NCI-H510A (cell line): ENCODE data around the gene EGFL7.

ENCODE experiments used
- DNase-seq: peaks from one replicate; lab custom pipeline; 2025; lab: John Stamatoyannopoulos, UW

Gene EGFL7

DNA sequence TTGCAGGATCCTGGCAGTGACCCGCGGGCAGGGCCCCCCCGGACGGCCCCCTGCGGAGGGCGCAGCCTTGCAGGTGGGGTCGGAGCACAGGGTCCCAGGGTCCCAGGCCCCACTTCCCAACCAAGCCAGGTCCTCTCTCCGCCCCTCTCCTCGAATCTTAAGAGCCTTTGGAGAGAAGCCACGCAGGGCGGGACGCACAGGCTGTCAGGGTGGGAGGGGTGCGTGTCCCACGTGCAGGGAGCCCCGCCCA, 18.4 kb upstream of the EGFL7 start:
- no peak for DNase-seq

DNA sequence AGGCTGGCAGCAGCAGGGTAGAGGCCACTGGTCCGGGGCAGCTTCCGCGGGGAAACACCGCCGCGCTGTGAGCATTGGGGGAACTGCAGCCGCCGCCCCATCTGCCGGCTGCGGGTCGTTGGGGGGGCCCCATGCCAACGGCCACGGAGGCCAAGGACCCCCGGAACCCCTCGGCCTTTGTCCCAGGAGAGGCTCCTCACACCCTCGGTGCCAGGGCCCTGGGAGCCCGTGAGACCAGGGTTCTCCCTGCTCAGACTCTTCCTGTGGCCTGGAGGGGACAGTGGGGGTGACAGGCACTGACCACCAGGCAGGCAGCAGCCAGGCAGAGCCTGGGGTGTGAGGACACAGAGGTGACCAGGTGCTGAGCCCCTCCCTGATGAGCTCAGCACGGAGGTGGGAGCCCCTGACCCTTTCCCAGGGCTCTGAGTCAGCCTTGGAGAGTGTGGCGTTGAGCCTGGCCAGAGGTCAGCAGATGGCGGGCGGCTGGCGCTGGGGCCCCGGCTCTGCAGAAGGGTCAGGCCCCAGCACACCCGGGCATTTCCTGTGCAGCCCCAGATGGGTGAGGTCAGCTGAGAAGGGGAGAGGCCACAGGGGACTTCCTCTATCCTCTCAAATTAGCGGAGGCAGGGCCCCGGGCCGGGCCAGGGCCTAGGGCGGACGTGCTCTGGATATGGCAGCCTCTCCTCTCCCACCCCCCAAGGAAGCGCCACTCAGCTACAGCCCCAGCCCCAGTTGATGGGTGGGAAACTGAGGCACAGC, 17.9 kb upstream of the EGFL7 start:
- DNase-seq, result peak; percentile 64

DNA sequence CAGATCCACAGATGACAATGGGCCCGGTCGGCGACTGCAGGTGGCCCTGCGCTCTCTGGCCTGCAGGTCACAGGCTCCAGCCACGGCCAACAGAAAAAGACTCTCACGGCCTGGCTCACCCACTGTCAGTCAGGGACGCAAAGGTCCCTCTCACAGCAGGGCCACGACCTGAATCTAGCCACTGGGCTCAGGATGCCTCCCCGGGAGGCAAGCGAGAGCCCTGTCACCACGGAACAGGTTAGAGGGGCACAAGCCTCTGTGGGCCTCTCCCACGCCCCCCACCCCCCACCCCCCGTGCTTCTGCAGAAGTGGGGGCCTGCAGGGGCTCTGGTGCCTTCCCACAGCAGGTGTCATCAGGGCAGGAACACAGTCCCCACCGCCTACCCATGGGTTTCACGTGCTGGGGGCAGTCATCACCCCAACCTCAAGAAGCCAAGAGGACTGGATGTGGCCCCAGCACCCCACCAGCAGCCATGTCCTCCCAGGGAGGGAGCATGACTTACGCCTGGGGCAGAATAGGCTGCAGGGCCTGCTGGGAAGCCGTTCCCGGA, 17.3 kb upstream of the EGFL7 start:
- DNase-seq, result no peak

DNA sequence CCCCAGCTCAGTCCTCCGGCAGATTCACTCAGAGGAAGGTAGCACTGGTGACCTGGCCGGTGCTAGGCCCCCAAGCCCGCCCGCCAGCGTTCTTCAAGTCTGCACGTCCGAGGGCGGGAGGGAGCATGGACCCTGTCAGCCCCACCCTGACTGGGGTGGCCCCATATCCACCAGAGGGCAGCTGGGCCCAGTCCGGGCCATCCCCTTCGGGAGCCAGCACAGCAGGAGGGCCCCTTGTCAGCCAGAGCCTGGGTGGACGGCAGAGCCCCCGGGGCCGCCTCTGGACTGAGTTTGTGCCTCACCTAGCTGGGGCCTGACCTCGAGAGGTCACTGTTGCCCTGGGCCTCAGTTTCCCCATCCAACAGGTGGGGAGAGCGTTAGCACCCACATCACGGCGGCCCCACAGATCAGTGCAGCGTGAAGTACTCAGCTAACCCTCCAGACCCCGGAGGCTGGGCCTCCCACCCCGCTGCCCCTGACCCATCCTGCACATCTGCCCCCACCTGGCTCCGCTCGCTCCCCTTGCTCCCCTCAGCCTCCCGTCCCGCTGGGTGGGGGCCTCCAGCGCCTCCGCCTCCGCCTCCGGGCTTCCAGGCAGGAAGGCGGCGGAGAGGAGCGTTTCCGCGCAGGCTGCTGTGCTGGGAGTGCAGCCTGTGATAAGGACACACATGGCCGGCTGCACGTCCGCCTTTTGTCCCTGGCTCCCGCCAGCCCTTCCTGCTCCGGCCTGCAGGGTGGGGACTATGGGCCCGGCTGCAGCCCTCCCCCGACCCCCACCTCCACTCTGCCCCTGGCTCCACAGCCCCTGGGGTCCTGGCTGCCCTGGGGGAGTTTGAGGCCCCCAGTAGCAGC, 16.6 kb upstream of the EGFL7 start:
- no peak for DNase-seq

DNA sequence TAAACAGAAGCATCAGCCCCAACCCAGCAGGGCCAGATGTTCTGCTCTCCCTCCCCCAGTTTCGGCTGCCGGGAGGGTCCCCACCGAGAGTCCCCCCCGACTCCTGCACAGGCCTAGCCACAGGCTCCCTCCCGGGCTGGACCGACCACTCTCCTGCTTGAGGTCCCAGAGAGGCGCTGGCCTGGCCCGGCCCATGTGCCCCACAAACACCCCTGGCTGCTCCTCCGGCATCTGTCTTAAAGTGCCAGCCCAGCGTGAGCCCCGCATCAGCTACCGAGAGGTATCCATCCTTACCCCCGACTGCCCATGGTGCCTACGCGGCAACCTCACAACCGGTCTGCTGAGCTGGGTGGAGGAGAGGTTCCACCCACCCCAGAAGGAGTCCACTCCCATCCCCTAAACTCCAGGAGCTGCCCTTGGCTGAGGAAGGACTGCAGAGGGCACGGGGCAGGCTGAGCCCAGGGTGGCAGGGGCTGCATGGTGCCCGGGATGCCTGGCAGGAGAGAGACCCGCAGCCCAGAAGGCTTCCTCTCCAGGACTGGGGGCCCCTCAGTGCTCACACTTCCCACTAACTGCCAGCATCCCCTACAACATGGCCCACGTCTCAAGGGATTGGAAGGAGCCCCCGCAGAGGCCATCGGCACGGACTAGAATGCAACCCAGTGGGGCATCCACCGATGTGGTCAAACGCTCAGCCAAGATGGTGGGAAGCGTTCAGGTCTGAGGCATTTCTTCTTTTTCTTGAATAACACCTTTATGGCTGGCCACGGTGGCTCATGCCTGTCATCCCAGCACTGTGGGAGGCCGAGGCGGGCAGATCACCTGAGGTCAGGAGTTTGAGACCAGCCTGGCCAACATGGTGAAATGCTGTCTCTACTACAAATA, 15.6 kb upstream of the EGFL7 start:
- DNase-seq, result no peak

DNA sequence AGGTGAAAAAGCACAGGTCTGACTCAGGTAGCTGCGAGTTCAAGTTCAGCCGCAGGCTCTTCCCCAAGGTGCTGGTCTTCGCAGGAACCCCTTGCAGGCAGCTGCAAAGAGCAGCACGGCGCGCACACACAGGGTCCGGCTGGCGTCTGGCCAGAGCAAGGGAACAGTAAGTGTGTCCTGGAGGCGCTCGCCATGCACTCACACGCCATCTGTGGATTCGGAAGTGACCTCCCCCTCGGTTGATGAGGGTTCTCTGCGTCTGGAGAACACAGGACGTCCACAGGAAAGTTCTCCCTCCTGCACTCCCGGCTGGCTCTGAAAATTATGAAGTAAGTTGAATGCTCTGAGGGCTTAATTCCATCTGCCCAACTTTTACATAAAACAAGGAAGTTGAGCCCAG, 14.0 kb upstream of the EGFL7 start:
- DNase-seq, result no peak

DNA sequence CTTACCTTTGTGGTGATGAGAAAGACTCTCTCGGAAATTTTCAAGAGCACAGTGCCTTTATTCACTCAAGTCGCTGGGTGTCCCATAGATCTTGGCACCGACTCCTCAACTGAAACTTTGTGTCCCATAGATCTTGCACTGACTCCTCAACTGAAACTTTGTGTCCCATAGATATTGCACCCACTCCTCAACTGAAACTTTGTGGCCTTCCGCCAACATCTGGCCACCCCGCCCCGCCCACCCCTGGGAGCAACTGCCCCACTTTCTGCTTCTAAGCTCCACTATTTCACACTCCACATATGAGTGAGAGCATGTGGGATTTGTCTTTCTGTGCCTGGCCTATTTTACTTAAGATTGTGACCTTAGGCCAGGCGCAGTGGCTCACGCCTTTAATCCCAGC, 12.7 kb upstream of the EGFL7 start:
- no peak for DNase-seq

DNA sequence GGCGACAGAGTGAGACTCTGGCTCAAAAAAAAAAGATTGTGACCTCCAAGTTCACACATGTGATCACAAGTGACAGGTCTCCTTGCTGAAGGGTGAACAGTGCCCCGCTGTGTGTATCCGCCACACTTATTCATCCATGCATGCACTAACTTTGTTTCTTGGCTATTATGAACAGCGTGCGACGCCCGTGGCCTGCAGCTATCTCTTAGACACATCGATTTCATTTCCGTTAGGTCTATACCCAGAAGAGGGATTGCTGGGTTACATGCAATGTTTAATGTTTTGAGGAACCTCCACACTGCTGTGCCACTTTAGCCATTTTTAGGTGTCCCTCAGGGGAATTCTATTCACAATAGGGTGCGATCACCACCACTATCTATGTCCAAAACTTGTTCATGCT, 12.1 kb upstream of the EGFL7 start:
- no peak for DNase-seq

DNA sequence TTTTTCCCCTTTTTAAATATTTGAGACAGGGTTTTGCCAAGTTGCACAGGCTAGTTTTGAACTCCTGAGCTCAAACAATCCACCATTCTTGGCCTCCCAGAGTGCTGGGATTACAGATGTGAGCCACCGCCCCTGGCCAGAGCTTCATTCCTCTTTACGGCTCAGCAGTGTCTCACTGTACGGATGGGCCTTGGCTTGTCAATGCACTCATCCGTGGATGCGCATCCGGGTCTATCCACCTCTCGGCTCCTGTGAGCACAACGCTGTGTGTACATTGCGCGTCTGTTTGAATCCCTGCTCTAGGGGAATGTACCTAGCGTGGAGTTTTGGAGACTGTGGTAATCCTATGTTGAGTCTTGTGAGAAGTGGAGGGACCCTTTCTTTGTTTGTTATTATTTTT, 10.9 kb upstream of the EGFL7 start:
- DNase-seq, result no peak

DNA sequence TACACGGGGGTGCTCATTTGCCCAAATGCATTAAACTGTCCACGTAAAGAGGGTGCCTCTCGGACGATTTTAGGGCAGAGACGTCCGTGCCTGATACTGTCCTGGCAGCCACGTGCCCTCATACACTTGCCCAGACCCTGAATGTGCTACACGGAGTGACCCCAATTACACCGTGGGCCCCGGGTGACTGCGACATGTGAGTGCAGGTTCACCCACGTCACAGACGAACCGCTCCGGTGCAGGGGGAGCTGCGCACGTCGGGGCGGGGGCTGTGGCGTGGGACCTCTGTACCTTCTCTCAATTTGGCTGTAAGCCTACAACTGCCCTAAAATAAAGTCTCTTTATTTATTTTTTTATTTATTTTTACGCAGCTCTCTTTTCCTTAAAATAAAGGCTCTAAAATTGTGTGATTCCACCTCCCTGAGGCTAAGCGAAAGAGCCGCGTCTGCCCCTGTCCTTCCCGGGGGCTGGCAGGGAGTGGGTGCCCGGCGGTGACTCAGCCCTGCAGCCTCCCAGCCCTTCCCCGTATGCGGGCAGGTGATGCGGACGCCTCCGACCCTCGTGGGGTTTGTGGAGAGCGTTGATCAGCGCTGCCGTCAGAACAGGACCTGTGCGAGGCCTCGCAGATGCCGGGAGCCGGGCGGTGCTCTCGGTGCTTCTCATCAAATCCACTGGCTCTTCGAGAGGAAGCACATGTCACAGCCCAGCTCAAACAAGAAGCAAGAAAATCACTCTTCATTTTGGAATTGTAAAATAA, 9.2 kb upstream of the EGFL7 start:
- DNase-seq, result no peak

DNA sequence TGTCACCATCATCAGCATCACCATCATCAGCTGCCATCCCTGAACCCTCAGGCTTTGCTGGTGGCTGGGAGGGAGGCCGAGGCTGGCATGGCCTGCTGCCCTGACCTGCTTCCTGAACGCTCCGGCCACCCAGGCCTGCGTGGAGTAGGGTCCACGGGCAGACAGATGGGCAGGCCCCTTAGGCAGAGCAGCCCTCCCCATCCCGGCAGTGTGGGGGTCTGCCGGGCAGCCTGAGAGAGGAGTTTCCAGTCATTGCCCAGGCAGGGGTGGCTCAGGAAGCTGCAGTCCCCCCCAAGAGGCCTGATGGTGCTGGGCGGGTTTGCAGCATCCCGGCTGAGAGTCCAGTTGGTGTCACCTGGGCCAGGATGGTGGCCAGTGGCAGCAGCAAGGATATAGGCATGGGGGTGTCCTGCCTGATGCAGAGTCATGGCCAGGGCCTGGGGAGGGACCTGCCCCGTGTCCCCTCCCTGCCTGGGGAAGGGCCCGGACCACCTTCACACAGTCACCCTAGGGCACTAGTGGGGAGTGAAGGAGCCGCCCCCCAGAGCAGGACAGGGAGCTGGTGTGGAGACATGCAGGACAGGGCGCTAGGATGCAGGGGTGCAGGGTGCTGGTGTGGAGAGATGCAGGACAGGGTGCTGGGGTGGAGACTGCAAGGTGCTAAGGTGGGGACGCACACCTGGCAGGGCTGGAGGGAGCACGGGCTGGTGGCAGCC, 7.7 kb upstream of the EGFL7 start:
- no peak for DNase-seq

DNA sequence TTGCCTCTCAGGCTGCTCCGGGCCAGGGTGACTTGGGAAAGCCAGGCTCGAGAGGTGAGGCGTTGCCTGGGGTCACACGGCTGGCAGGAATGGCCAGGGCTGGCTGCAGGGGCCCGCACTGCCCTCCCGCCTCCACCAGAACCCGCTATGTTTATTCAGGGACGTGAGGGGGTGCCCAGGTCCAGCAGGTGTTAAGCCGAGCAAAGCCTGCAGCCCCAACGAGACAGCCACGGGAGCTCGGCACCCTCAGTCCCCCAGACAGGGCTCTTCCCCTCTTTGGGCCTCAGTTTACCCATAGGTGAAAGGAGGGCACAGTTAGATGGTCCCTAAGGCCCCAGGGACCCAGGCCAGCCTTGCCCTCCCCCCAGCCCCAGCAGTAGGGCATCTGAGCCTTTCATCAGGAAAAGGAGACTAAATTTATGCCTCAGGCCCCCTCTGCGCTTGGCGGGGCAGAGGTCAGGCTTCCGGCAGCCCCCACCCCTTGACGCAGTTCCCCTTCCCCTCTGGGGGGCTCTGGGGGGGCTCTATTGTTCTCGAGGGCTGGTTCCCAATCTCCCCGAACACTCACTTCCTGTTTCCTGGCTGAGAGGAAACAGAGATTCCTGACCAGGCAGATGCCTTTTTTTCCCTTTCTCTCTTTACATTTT, 7.1 kb upstream of the EGFL7 start:
- DNase-seq, result no peak

DNA sequence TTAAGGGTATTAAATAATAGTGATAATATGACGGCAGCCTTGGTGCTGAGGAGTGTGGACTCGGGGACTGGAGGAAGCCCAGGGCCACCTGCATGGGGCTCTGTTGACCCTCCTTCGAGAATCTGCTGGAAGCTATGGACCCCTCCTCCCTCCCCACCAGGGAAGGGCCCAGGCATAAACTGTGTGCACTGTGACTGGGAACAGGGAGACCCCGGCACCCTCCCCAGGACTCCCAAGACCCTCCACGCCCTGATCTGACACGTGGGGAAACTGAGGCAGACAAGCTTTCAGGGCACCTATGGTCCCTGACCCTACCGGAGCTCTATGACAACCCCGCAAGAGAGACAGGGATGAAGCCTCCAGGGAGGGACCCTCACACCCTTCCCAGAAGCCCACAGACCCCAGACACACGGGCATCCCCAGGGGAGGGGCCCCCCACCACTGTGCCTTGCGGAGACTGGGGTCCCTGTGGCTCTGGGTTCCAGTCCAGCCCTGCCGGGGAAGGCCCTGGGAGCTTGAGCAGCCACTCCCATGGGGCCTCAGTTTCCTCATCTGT, 6.5 kb upstream of the EGFL7 start:
- no peak for DNase-seq

DNA sequence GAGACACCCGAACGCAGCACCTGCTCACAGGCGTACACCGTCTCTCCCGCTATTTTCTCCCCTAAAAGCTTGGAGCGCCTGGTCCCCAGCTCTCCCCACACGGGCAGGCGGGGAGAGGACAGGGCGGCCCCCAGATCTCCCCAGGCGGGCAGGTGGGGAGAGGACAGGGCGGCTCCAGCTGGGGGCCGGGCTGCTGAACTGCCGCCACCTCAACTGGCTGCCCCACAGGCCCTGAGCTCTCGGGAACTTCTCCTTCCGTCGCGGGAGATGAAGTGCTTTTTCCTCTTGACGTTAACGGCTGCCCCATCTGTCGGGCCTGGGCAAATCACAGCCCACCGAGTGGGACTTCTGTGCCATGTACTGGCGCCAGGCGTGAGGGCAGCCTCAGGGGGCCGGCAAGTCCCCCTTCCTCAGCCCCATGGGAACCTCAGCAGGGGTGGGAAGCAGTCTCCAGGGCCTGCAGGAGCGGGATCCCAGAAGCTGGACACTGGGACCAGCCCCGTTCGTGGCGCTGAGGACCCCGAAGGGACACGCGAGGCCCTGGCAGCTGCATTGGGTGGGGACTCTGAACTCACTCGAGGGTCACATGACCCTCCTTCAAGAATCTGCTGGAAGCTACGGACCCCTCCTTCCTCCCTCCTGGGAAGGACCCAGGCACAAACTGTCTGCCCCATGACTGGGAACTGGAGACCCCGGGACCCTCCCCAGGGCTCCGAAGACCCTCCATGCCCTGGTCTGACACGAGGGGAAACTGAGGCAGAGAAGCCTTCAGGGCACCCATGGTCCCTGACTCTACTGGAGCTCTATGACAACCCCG, 5.7 kb upstream of the EGFL7 start:
- no peak for DNase-seq

DNA sequence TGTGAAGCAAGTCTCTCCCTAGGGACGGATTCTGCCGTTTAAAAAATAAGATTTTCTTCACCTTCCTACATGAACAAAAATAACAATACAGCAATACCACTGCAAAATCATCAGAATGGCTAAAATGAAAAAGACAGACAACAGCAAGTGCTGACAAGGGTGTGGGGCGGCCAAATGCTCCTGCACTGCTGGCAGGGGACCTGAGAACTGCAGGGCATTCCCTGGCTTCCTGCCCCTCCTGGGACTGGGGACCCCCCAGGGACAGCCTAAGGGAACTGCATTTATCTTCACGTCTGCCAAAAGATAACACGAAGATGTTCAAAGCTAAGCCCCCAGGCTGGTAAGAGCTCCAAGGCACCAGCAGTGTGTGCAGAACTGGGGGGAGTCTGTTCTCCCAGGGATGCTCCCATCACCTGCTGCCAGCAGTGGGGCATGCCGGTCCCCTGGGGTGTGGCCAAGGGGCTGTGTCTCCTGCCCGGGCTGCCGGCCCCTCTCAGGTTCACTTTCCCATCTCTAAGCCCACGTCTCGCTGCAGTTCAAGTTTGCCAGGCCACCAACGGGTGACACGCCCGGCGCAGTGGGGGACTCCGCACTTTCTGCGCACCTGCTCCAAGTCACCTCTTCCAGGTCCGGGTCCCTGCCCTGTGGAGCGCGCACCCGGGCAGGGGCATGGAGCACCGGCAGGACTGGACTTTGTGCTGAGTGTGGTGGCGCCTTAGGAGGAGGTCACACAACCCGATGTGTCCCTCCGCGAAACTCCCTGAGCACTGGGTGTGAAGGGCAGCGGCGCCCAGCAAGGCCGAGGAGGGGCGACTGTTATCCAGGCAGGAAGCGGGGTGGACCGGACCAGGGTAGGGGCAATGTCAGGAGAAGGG, 4.5 kb upstream of the EGFL7 start:
- no peak for DNase-seq

DNA sequence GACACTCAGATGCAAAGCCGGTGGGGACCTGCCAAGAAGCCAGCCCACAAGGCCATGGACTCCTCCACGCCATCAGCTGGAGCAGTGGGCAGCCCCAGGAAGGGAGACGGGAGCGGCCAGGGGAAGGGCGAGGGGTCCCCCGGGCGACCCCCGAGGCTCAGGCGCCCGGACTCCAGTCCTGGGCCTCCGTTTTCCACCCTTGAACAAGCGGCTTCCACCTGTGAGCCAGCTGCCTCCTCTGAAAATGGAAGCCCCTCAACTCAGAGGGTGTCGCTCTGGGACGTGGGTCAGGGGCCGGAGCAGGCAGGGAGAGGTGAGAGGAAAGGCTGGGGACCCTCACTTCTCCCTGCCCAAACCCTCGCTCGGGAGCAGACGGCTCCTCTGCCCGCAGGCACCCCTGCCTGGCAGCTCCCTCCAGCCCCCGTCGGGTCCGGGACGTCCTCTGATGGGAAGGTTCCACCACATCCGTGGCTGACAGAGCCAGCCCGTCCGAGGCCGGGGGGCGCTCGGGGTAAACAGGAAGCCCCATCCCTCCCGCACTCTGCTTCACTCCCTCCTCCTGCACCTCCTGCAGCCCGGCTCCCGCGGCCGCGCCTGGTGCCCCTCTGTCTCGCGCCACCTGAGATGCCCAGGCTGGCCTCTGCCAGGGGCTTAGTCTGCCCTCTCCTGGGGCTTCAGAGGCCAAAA, 3.7 kb upstream of the EGFL7 start:
- no peak for DNase-seq

DNA sequence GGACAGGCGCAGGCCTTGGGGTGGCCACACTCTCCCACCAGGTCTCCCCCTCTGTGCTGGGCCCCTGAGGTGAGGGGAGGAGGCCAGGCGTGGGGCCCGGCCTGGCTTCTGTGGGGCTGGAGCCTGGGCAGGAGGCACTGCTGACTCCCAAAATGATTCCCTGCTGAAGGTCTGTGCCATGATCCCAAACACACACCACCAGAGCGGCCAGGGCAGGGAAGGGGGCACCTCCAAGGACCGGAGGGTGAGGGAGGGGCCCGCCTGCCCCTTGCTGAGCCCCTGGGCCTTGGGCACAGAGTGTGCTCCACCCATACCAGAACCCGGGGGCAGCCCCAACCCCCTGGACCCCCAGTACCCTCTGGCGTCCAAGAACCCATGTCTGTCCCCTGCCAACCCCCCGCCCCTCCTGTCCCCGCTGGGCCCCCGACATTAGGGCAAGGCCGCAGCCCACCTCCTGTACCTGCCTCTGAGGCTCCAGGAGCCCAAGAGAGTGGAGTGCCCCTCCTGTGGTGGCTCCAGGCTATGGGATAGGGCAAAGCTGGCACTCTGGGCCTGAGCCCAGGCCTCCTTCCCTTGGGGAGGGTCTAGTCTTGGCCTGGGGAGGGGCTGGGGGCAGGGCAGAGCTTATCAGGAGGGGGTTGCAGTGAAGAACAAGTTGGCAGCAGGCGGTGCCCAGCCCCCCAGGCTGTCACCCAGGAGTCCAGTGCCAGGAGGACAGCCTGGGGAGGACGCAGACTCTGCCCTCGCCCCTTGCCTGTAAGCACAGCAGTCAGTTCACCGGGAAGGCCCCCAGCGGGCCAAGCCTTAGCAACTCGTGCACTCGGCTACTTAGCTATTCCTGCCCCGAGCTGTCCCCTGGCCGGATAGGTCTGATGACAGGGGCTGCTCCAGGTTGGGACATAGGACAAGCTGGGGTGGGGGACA, 2.6 kb upstream of the EGFL7 start:
- no peak for DNase-seq
